HUDEP-2 (cell line): ENCODE measurements around the gene SOX6.
"Not testable (repeated sequence)": the region's sequence is repeated elsewhere in the genome, so short reads cannot be mapped to it uniquely, and the experiment has no call there.

Experiments used
- DNase-seq, 76 experiments: peaks; one replicate each; lab custom pipeline; 2025; ENCODE audit not compliant: unreplicated experiment in 76 of 76; lab: John Stamatoyannopoulos, UW

SOX6 gene

DNA sequence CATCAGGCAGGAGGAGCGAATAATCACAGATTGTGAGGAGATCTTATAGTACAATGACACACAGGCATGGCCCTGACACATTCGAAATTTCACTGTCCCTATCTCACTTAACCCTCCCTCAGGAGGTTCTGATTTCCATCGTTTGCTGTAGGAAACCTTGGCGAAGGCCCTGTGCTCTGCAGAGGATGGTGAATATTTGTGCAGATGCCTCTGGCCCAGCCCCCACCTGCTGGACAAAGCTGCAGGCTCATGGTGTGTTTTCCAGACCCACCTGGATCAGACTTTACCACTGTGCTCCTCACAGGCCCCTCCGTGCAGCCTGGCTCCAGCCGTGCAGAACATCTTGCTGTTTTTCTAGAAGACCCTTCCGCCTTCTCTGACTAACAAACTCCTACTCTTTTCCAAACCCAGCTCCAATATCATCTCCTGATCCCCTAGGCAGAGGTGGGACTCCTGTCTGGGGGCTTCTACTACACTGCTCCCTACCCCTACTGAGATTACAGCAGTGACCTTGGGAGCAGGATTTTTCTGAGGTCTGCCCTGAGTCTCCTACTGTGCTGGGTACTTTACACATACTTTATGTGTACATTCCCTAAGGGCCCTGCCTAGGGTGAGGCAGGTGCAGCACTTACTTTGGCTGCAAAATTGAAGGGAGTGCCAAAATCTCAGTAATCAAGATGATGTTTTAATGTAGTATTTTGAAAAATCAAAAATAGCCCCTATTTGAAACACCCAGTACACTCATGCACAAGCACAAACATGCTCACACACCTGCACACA is 412.7 kb downstream of the SOX6 start:
- DNase-seq: no peak

DNA sequence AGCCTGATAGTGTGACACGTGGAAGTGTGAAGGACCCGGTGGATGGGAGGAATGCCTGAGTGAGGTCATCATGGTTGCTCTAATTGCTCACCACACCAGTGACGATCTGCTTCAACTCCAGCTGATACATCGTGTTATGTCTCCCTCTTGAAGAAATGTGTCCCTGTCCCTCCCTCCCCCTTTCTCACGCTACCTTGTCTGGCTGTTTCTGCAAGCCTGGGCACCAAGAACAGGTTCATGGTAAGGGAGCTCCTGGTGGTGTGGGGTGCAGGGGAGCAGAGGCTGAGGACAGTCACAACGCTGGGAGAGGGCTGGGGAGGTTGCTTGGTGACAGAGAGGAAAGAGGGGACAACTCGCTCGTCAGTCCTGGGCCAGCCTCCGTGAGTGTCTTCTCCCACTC is 413.4 kb downstream of the SOX6 start:
- DNase-seq: no peak

DNA sequence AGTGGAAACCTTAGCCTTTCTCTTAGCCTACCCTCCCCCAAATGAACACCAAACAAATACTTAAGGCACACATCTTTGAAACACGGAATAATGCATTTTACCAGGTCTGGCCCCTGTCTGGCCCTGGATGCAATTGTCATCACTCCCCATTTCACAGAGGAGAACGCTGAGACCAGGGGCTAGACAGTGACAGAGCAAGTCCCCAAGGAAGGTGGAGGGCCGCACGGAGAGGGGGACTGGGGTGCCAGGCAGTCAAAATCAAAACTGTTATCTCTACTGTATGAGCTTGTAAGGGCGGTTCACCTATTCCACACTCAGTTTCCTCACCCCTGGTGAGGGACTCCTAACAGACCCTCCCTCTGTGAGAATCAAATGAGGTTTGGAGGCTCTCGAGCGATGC is 414.2 kb downstream of the SOX6 start:
- DNase-seq: no peak

DNA sequence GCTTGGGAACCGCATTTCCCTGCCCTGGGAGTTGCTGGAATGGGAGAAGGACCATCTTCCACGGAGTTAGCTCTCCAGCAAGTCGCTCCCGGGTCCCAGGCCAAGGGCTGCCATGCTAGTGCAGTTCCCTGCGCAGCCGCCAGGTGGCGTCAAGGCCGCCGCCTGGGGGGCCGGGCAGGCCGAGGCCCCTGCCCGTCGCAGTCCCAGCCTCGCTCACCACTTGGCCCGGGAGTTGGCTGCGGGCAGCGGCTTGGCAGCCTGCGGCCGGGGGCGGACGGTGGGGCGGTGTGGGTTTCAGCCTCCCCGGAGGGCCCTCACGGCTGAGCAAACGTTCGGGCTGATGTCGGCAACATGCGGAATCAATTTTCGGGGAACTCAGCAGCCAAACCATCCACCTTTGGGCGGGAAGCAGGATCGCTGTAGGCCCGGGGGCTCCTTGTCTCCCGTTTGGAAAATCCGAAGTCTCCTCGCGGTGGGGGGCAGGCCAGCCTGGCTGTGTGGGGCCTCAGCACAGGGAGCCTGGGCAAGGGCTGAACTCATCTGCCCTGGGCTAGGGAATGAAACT is 415.1 kb downstream of the SOX6 start:
- DNase-seq: peak in 42 of 76 experiments; percentile 1 to 49 (median 10)

DNA sequence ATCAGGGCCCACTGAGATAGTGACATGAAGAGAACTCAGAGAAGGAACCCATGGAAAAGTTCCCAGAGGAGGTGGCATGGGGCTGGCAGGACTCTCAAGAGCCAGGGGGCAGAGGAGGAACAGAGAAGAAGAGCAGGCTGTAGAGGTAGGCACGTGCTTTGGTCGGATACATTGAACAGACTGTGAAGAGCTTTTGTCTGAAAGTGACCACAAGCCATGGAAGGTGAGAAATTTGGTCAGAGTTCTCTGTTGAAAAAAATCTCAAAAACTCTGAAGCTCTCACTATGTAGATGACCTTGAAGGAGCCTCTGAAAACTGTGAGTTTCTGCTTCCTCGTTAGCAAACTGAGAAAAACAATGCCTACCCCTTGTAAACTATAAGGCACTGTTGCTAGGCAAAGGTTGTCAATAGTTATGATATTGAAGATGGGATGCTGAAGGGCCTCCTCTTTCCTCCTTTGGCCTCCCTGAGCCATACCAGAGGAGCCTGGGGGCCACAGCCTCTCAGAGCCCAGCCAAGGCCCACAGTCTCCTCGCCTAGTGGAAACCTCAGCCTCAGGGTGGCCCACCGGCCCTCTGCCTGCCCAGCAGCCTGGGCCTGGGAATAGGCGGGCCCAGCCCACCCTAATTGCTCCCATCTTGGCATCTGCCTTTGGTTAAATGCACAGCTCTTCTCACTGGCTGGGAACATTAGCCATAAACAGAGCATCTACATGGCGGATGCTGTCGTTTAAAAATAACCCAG is 415.7 kb downstream of the SOX6 start:
- no peak for DNase-seq

DNA sequence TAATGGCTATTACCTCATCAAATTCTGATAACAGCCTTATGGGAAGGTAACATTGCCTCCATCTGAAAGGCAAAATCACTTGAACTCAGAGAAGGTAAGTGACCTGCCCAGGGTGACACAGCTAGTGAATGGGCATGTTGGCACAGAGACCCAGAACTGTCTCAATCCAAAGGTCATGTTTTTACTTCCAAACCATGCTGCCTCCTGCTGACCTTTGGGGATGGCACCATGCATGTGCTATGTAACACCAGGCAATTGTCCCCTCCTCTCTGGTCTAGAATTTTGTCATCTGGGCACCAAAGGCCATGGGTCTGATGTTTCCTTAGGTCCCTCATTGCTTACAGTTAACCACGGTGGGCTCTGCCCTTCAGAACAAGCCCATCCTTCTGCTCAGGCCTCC is 417.4 kb downstream of the SOX6 start:
- DNase-seq: no peak

DNA sequence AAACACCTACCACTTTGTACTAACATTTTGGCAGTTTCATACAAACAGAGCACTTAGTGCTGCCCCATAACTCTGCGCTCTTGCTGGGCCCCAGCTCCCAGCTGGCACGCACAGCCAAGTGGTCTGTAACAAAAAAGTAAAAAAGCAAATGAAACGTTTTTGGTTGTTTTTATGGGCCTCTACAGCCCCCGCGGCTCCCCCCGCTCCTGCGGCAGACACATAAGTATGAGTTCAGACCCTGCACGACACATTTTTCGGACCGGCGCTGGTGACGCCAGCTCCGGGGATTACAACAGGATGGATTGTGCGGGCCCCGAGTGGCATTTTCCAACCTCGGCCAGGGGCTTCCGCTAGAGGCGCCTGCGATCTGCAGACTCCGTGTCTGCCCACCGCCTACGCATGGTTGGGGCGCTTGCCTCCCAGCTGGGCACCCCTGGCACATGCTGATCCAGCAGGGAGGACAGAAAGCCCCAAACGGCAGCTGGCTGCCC is 418.2 kb downstream of the SOX6 start:
- no peak for DNase-seq

DNA sequence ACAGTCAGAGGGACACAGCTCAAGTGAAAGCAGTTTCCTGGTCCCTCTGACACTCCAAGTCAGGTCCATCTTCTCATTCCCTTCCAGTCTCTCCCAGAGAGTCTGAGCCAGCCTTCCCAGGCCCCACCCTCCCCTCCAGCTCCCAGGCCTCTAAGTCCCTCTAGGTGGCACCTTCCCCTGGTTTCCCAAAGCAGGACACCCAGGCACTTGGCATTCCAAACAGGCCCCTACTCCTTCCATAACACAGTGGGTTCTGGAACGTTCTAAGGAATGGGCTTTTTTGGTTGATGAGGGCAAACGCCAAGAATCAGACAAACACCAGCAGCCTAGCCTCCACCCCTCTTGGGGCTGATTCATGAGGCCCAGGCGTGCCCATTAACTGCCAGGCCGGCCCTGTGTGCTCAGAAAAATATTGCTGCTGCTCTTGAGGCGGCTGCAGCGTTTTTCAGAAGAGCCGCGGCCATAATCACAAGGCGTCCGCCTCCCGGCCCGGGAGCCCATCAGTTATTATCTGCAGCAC is 418.7 kb downstream of the SOX6 start:
- no peak for DNase-seq

DNA sequence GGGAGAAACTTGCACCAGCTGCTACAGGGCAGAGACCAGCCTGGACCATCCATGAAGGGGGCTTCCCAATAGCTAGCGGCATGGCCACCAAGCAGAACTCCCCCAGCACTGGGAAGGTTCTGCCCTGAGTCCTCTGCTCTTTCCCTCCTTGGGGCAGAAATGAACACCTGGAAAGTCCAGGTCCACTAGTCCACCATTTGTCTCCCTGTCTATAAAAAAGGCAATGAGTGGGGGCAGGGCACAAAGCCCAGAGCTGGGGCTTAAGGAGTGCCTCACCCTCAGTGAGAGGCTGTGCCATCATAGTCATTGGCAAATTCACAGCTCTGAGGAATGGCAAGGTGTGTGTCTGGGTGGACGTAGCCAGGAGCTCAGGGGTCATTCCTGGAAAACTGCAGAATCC is 420.3 kb downstream of the SOX6 start:
- no peak for DNase-seq

DNA sequence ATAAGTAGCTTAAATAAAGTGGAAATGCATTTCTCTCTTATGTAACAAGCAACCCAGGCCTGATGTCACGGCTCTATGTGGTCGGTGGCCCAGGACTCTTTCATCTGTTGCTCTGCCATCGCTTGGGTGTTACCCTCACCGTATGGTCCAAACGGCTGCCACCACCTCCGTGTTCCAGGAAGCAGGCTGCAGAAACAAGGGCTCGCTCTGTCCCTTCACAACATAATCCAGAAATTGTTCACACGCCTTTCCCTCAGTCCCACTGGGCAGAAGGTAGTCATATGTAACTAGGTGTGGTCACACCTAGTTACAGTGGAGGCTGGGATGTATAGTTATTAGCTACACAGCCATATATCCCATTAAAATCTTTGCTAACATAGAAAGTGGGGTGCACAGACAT is 421.0 kb downstream of the SOX6 start:
- no peak for DNase-seq

DNA sequence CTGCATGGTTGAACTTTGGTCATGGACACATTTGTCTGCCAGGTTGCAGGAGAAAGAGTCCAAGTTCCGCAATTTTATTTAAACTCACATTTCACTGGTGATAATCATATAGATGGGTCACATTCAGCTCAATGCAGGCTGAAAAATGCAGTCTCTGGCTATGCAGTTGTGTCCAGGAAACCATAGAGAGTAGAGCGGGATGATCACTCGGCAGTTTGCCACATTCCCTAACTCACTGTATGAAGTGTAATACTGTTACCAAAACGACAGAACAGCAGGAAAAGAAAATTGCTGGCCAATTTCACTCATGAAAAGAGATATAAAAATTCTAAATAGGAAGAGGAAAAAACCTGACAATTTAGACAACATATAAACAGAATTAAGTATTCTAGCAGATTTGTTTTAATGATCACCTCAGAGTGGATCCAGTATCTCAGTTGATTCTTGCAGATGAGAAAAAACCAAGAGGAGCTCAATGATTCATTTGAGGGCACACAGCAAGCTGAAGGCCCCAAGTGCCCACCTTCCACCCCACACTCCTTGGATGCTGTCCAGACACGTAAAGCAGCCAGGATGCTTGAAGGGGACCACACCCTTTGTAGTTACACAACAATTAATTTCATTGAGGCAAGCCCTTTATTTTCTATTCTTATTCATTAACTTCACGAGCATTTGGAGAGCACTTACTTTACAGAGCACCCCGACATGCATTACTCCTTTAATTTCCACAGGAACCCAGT is 422.3 kb downstream of the SOX6 start:
- no peak for DNase-seq

DNA sequence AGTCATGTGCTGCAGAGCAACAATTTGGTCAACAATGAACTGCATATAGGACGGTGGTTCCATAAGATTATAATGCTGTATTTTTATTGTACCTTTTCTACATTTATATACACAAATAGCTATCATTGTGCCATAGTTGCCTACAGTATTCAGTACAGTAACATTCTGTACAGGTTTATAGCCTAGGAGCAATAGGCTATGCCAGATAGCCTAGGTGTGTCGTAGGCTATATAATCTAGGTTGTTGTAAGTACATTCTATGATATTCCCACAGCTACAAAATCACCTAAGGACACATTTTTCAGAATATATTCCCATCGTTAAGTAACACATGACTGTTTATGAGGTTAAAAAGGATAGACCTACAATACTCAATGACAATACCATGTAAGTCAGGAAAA is 423.9 kb downstream of the SOX6 start:
- DNase-seq: no peak

DNA sequence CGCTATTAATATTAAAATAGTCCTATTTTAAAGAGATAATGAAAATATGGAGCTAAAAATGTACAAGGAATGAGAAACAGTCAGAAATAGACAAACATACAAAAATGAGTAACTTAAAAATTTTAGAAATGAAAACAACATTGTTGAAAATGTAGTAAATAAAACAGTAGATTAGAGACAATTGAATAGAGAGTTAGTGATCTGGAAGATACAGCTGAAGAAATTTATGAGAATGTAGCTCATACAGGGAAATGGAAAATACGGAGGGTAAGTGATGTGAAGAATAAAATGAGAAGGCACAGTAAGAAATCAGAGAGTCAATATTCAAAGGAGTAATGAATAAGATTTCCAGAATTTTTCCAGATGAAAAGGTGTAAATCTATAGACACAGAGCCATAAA is 424.8 kb downstream of the SOX6 start:
- DNase-seq: no peak

DNA sequence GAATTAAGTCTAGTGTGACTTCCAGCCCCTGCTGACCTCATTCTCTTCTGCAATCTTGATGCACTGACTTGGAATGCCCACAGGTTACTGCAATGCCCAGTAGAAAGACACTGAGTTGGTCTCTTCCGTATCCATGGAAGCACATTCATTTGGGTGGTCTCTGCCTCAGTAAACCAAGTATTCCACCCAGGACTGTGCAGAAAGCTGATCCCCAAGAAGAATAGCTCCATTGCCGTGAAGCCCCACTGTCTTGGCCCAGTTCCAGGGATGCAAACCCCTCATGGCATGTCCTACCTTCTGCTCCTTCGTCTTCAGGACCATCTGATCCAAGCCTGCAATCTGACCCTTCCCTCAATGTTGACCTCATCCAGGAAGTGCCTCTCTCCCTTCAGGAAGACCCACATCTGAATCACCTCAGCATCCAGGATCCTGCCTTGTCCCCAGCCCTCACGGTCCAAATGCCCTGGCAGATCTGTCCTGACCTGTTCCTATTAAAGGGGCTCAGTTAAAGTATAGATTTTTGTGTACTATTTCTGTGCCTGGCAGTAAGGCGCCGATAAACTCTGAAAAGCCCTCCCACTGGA is 425.8 kb downstream of the SOX6 start:
- DNase-seq: no peak

DNA sequence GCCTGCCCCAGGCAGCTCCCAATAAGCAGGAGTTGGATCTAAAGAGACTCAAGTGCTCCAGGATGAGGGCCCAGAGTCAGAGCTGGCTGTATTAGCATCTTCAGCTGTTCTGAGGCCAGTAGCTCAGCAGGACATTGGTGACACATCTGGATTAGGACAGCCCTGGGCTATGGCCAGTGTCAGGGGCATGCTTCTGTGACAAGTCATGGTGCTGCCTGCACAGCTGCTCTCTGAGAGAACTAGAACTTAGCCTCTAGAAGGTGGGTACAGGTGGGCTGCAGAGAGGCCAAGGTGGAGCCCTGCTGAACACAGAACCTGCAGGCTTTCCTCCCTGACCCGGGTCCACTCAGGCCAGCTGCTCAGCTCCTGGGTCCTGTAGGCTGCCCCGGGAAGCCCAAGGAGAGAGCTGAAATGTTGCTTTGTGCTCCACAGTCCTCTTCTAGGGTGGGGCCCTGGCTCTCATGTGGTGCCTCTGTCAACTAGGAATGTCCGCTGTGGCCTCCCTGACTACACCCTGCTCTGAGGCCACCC is 426.9 kb downstream of the SOX6 start:
- no peak for DNase-seq

DNA sequence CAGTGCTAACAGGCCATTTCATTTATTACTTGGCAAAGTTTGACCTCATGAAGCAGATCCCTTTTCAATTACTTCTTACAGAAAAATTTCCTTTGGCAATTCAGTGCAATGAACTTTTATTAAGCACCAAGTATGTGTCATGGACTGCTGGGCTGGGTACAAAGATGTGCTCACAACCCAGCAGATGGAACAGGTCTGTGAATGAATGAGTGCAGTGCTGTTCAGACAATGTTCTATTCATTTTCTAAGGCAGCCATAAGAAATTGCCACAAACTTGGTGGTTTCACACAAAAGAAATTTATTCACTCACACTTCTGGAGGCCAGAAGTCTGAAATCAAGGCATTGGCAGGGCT is 428.5 kb downstream of the SOX6 start:
- DNase-seq: no peak

DNA sequence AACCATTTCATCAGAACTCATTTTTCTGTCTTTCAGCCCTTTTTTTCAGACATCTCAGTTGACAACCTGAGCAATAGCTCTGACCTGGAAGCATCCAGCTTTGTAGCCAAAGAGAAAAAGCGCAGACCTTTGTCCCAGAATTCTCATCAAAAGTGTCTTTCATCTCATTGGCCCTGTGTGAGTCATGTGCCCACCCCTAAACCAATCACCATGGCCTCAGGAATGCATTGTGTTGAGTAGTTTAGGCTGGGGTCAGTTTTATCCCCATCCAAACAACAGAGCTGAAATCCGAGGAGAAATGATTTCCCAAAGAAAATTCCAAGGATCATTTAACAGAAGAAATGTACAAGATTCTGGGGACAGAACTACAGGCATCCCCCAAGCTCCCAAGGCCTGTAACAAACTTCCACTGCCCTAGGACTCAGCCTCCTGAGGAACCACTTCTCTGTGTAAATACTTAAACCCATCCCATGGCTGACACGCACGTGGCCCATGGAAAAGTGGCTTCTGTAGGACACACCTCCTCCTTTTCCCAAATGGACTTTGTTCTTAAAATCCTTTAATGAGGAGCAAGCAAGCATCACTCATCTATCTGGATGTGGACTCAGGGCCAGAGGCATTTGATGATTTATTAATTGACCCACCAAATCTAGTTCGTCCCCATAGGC is 429.0 kb downstream of the SOX6 start:
- no peak for DNase-seq

DNA sequence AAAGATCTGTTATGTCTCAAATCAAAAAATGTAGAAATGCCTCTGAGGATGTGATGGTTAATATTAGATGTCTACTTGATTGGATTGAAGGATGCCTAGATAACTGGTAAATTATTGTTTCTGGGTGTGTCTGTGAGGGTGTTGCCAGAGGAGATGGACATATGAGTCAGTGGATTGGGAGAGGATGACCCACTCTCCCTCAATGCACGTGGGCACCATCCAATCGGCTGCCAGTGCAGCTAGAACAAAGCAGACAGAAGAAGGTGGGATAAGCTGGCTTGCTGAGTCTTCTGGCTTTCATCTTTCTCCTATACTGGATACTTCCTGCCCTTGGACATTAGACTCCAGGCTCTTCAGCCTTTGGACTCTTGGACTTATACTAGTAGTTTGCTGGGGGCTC is 430.3 kb downstream of the SOX6 start:
- DNase-seq: no peak

DNA sequence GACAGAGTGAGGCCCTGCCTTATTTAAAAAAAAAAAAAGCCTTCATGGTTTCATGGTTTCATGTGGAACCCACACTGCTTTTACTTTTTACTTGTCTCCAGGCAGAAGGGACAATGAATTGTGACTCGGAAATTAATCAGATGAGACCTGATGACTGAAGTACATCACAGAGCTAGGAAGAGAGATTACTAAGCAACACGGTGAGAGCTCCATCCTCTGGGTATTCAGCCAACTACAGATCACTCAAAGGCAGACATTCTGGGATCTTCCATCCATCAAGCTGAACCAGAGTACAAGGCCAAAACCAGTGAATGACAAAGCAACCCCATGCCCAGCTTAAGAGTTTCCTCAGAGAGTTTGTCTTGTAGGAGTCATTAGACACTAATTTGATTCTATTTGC is 433.2 kb downstream of the SOX6 start:
- DNase-seq: peak in 1 of 76 experiments; percentile 1

DNA sequence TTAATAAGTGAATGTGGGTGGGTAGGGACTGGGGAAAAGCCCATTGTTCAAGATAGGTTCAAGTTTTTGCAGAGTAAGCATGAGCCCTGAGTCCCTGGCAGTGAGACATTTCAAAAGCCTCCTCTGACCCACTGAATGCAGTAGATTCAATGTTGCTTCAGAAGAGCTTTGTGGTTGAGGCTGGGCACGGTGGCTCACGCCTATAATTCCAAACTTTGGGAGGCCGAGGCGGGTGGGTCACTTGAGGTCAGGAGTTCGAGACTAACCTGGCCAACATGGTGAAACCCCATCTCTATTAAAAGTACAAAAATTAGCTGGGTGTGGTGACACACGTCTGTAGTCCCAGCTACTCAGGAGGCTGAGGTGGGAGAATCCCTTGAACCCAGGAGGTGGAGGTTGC is 433.6 kb downstream of the SOX6 start:
- not testable (repeated sequence) for DNase-seq
